Stimulated activated CD8-positive, alpha-beta memory T cell treated with anti-CD3 and anti-CD28 coated beads, Interleukin-12 subunit alpha, Interleukin-12 subunit beta, amount 100 ng/mL, for 24 hours (primary cell): ENCODE measurements around the gene GSS.

ENCODE experiments used
- DNase-seq: peaks from one replicate; pipeline ENCODE4 v3.0.0-alpha.2; 2020; ENCODE audit errors: extremely low read depth

The GSS gene

GRCh38 chr20:34993941-34994508 lies 38.4 kb upstream of the GSS start:
- no peak for DNase-seq

GRCh38 chr20:34992751-34993417 lies 37.3 kb upstream of the GSS start:
- no peak for DNase-seq

DNA sequence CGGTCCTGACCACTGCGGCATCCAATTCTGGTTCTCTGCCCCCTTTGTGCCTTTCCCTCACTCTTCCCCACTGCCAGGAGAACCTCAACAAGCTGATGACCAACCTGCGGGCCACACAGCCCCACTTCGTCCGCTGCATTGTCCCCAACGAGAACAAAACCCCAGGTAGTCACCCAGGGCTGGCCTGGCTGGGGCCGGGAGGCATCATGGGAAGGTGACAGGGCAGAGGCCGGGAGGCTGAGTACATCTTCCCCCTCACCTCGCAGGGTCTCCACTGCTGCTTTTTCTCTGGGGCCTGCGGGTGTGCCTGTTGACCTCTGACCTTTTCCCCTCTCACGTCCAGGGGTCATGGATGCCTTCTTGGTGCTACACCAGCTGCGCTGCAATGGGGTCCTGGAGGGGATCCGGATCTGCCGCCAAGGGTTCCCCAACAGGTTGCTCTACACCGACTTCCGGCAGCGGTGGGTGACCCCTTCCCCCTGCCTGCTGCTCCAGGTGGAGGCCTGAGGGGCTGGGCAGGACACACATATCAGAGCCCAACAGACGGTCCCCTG lies 35.1 kb upstream of the GSS start:
- no peak for DNase-seq

- DNase-seq: no peak
Measured at GRCh38 chr20:34990231-34990630, 34.6 kb upstream of the GSS start.

DNA sequence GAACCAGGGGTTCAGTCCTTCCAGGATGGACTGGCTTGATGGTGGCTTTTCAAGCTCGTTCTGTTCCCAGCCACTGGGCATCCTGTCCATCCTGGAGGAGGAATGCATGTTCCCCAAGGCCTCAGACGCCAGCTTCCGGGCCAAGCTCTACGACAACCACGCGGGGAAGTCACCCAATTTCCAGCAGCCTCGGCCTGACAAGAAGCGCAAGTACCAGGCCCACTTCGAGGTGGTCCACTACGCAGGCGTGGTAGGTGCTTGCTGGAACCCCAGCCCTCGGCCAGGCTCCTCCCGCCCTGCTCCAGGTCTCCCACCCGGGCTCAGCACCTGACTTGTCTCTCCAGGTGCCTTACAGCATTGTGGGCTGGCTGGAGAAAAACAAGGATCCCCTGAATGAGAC lies 34.1 kb upstream of the GSS start:
- DNase-seq: no peak

DNA sequence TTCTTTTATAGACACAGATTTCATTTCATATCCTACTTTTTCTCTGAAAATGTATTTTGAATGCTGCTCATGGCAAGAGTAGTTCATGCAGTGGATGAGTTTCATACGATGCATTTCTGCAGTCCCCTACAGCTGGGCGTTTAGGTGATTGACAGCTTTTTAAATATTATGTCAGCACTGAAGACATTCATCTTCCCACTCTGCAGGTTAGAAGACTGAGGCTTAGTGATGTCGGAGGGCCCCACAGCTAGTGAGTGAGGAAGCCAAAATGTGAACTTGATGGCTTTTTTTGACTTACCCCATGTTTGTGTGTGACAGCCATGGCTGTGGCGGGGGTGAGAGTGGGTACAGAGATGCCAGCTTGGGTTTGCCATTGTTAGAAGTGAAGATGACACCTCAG lies 33.5 kb upstream of the GSS start:
- DNase-seq: no peak

- DNase-seq: no peak
Measured at GRCh38 chr20:34988191-34988540, 32.6 kb upstream of the GSS start.

DNA sequence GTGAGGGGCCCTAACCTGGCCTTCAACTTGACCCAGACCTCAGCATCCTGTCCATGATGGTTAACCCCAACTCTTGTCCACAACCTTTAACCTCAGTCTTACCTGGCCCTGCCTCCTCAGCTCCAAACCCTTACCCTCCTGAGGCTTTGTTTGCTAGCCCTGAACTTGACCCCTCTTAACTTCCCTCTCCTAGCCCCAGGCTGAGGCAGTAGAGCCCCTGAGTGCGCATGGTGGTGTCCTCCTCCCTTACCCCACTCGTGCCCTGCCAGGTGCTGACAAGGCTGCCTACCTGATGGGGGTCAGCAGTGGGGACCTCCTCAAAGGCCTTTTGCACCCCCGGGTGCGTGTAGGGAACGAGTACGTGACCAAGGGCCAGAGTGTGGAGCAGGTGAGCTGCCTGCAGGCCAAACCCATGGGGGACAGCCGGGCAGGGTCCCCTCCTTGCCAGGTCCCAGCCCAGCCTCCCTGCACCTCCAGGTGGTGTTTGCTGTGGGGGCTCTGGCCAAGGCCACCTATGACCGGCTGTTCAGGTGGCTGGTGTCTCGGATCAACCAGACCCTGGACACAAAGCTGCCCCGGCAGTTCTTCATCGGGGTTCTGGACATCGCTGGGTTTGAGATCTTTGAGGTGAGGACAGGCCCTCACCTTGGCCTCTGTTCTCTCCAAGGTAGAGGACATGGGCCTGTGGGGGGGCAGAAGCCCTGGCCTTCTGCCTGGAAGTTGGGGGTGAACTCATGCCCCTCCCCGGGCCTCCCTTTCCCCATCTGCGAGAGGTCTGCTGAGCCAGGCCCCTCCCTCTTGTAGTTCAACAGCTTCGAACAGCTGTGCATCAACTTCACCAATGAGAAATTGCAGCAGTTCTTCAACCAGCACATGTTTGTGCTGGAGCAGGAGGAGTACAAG lies 31.9 kb upstream of the GSS start:
- no peak for DNase-seq

DNA sequence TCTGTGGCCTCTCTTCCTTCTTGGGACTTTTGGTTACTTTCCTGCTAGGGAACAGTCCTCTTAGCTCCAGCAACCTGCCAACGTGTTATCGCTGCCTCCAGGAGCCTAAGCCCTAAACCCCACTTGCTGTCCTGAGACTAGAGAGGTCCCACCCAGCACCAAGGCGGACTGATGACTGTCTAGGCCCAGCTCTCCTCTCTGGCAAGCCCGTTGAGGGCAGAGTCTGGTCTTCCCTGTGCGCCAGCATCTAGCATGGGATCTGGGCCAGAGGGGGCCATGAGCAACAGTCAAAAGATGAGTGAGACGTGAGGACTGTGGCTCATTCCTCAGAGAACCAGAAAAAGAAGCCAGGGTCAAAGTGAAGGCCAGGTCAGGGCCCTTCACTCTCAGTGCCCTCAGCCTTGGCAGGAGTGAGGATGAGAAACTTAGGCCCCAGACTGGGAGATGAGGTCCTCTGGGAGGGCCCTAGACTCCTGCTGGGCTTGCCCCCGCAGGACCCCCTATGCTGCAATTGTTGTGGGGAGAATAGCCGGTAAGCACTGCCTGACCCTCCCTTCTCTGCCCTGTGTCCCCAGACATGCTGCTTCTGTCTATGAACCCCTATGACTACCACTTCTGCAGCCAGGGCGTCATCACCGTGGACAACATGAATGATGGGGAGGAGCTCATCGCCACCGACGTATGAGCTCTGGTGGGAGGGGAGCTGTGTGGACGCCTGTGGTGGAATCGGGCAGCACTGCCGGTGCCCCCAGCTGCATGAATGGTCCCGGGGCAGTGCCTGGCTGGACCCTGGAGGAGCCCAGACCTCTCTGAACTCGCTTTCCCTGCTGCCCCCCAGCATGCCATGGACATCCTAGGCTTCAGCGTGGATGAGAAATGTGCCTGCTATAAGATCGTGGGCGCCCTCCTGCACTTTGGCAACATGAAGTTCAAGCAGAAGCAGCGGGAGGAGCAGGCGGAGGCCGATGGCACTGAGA lies 31.0 kb upstream of the GSS start:
- no peak for DNase-seq

DNA sequence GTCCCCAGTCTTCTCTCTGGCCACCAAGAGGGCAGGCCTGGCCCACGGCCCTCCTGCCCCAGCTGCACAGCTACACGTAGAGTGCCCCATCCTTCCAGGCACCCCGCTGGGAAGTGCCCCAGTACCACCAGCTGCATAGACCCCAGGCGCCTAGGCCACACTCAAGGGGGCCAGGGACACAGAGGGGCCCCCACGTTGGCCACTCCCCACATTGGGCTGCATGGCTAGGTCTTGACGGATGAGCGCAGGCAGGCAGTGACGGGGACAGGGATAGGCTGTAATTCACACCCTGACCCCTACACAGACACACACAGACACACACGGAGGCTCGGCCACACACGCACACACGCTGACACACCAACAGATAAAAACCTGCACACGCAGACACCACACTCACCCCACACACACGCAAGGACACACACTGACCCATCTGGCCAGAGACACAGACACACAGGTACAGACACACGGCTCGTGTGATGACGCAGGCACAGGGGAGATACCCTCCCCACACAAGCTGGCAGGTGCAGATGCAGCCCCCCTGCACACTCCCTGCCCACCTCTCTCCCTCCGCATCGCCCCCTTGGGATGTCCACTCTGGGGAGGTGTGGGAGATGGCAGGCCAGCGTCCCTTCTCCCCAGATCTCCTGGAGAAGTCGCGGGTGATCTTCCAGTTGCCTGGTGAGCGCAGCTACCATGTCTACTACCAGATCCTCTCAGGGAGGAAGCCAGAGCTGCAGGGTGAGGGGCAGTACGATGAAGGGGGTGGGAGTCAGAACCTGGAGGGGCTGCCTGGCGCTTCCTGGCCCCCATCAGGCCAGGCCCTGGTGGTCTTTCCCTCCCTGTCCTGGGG lies 30.1 kb upstream of the GSS start:
- no peak for DNase-seq

DNA sequence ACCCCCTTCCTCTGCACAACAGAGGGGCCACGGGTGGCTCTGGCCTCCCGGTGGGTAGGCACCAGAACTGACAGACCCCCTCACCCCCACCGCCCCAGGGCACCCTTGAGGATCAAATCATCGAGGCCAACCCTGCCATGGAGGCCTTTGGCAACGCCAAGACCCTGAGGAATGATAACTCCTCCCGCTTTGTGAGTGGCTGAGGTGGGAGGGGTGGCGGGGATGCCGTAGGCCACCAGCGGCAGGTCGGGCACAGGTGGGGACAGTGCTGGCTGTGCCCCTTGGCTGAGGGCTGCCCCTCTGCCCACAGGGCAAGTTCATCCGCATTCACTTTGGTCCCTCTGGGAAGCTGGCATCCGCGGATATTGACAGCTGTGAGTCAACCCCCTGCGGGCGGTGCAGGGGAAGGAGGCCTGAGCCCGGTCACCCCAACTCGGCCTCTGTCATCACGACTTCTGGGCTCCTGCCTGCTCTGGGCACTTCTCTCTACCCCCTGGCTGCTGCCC lies 29.2 kb upstream of the GSS start:
- DNase-seq: no peak

- no peak for DNase-seq
Measured at GRCh38 chr20:34983995-34984735, 28.6 kb upstream of the GSS start.

- DNase-seq: no peak
Measured at GRCh38 chr20:34983089-34983820, 27.6 kb upstream of the GSS start.

DNA sequence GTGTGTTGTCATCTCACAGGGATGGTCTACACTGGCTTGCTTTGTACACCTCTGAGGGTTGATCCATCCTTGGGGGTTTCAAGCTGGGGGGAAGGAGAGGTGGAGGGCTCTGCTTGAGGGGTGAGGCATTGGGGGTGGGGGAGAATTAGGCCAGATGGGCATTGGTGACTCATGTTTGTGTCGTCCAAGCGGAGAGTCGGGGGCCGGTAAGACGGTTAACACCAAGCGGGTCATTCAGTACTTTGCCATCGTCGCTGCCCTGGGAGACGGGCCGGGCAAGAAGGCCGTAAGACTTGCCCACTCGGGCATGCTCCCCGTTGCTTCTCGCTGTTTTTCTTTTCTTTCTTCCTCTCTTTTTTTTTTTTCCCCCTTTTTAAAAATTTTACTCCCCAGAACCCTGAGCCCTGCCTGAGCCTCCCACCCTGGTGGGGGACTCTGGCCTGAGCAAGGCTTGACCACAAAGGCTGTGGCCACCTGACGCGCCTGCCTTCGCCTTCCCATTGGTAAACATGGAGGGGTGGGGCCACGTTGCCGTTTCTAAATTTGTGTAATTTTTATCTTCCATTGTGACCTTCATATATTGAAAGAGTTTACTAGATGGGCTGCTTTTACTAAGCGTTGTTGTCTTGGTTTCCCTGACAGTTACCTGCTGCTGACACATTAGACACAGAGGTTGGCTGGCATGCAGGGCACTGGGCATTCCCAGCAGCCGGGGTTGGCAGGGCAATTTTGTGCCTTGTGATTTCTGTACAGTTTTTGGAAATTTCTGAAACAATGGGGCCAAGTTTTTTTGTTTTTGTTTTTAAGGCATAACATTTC lies 26.9 kb upstream of the GSS start:
- DNase-seq: no peak

GRCh38 chr20:34980543-34981233 lies 25.1 kb upstream of the GSS start:
- no peak for DNase-seq

- no peak for DNase-seq
Measured at GRCh38 chr20:34979366-34980153, 24.0 kb upstream of the GSS start.
